GM21360 (cell line): ENCODE results near the gene DNAAF5.

ENCODE experiments used
- ATAC-seq: cut with Tn5 transposase; IDR thresholded peaks from one replicate; pipeline ENCODE4 v1.9.1; 2021; ENCODE audit warnings: mild to moderate bottlenecking, moderate library complexity; ENCODE audit not compliant: unreplicated experiment

Gene DNAAF5

DNA sequence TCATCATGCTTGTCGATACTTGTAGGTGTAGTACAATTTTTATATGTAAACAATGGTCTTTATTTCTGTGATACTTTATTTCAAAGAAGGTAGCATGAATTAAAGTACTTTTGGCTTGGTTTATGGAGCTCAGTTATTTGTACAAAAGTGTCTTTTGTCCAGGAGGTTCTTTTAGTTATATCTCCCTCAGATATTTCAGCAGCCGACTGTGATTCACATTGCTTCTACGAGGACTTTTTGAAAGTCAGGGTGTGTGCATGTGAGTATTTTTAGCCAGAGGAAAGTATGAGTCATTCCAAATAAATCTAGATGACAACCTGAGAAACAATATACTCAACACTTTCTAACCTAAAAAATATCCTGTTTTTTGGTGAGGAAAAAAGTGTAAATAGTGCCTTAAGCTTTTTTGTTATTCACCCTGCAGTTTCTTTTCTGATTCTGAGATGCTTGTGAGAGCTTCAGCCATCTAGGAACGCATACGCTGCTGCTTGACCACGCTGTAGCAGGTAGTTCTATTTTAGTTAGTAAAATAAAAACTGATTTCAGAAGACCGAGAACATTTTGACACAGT lies 105.2 kb downstream of the DNAAF5 start:
- peak; percentile 54 for ATAC-seq

DNA sequence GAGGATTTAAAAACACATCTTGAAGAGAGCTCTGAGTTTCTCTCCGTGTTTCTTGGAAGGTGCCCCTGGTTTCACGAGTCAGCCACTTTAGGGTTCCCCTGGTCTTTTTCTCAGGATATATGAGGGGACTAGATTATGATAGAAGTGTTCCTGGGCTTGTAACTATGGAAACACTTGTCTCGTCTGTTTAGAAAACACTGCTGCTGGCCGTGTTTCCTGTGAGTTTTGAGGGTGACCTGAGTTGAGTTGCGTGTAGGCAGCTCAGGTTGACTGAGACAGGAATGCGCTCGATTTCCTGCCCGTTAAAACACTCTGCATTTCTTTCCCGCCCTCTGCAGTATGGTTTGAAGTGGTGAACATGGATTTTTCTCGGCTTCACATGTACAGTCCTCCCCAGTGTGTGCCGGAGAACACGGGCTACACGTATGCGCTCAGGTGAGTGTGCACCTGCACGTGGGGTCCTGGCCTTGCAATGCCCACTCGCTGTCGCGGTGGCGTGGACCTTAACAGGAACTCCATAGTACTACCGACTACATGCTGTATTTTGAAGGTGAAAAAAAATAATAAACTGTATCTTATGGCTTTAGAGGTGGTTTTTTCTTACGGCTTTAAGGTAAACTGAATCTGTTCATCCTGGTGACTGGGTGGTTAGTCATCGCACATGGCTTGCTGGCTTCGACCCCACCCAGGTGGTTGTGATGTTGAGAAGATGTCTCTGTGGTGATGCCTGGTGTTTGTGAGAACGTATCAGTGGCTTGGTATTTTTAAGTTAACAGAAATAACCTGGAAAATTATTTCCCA lies 105.9 kb downstream of the DNAAF5 start, which contains the start of gene SUN1:
Gene SUN1 (plus strand): TSS at position 310 of the 801 bp plus-strand sequence. CDS start 49 bp downstream, at position 359.
- ATAC-seq = peak; percentile 49

DNA sequence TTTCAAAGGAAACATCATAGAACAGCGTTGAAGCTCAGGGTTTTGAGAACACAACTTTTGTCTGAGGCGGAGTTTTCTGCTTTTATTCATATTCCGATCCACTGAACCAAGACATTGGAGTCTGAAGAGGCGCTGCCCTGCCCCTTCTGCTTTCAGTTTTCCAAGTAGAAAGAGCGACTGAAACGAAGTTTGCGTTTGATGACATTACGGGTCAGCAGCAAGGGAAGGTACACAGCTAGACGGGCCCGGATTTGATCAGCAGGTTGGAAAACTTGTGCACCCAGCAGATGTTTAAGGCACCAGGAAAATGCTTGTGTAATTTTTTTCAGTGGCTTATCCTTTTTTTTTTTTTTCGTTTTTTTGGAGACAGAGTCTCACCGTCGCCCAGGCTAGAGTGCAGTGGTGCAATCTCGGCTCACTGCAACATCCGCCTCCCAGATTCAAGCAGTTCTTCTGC lies 106.5 kb downstream of the DNAAF5 start:
- ATAC-seq = no peak

DNA sequence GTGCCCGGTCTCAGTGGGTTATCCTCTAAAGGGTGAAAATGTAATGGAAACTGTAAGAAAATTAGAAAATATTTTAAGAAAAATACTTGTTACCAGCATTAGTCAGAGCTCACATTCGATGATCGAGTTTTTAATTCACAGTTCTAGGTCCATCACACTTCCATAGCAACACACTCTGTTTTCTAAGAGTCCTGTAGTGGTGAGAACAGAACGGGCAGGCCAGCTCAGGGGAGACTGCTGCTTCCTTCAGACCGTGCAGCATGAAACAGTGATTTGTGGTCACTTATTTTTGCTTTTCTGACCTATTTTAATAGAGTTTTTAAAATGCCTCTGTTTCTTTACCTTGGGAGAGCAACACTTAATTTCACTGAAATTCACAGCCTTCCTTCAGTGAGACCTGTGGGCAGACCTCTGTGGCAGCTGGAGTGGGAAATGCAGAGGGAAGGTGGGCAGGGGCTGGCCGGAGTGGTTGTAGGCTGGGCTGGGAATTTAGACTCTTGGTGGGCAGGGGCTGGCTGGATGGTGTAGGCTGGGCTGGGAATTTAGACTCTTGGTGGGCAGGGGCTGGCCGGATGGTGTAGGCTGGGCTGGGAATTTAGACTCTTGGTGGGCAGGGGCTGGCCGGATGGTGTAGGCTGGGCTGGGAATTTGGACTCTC lies 107.2 kb downstream of the DNAAF5 start:
- no peak for ATAC-seq

DNA sequence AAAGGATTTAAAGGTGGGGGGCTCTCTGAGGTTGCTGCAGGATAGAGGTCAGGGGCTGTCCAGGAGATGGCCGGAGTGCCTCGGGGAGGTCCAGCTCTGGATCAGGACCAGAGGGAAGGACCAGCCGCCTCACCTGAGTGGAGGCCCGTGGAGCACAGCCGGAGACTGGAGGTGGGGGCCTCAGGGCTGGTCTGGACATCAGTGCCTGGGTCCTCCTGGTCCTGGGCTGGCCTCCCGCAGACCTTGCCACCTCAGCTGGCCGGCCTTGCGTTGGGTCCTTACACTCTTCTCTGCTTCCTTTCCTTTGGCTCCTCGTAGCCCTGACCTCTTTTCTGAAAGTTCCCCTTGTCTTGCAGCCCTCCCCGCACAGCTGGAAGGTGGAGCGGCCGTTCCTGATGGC lies 107.8 kb downstream of the DNAAF5 start:
- ATAC-seq = no peak

DNA sequence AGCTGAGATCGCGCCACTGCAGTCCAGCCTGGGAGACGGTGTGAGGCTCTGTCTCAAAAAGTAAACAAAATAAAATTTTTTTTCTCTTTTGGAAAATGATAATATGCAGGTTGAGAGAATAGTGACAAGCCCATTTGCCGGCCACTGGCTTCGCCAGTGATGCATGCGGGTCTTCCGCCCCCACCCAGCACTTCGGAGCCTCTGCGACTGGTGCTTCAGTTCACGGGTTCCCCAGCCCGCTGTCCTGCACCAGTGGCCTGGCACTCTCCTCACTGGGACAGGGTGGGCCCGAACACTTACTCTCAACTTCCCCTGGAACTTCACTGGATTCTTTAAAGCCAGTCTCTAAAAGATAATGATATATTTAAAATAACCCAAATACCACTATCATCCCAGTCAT lies 108.5 kb downstream of the DNAAF5 start:
- ATAC-seq = no peak

DNA sequence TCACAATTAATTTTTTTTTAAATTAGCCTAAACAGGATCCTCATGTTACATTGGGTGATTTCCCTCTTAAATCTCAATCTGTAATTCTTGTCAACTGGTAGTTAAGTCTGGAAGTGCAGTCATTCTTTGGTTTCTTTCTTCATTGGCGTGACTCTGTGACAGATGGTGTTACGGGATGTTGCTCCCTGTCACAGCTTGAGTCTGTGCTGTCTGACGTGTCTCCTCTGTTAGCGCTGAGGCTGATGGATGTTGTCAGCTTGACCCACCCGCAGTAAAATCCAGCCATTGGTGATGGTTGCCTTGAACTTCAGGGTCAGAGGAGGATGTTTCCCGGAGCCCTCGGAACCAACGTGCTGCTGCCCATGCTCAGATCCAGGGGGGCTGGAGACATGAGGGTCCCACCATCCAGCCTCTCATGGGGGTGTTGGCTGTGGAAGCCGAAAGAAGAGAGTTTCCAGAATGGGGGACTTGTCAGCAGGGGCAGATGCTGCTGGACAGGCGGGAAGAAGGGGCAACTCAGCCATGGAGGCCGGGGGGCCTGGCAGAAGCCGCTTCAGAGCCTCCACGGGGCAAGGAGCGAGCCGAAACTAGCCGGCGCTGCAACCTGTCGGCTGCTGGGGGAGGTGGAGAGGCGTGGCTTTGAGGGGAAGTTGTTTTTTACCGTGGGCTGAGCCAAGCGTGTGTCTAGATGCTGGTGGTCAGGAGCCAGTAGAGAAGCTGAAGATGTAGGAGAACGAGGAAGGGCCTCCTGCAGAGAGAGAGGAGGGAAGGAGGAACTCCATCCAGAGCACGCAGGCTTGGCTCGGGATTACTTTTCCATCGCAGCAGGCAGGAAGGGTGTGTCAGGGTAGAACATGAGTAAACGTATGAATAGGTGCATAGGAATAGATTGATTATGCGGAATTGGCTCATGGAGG lies 109.2 kb downstream of the DNAAF5 start:
- no peak for ATAC-seq
